SK-N-SH (cell line): Measurements from ENCODE around the gene SRGAP3. TPM values are rescaled to one million over a fixed set of nuclear protein-coding genes. Genes with fewer than 3 reads are reported as not detected.

Experiments
- CTCF ChIA-PET: fragments of 300-600, 350-600 bp; formaldehyde crosslinking; extraction: SDS; loops from one replicate; lab custom pipeline; 2021; lab: Yijun Ruan, JAX
- POLR2A ChIA-PET: fragments of 350-600 bp; sonication (Branson Sonifier 250); formaldehyde crosslinking; extraction: SDS; loops from one replicate; lab custom pipeline; 2020; ENCODE audit warnings: antibody characterized with exemption, inconsistent platforms; lab: Yijun Ruan, JAX
- DNase-seq: peaks from one replicate; pipeline ENCODE4 v3.0.0; 2012
- H2AFZ ChIP-seq: fragments of 200-600 bp; sonication (generic); 2 replicates; pipeline ENCODE4 v1.8.1; 2016; ENCODE audit warnings: antibody characterized with exemption, mild to moderate bottlenecking, low read depth
- H3F3A ChIP-seq: fragments of 200-600 bp; sonication (generic); replicated peaks from 2 replicates; pipeline ENCODE3; 2016; ENCODE audit warnings: antibody characterized with exemption, mild to moderate bottlenecking; ENCODE audit not compliant: insufficient read depth
- H3K27ac ChIP-seq, 2 experiments: fragments of 200-500 bp in 1 of 2; fragments of 200-600 bp in 1 of 2; sonication (Bioruptor generic) in 1 of 2; sonication (generic), shearing (Covaris generic) in 1 of 2; 2 replicates each; pipeline versions ENCODE4 v1.5.1 to v1.6.1; 2014 to 2016; ENCODE audit warnings: low read depth in 2 of 2, inconsistent platforms in 1 of 2, low read length in 1 of 2, mild to moderate bottlenecking in 1 of 2, mixed read lengths in 1 of 2
- H3K27me3 ChIP-seq: fragments of 200-600 bp; sonication (generic), shearing (Covaris generic); 2 replicates; pipeline ENCODE4 v1.6.1; 2016; ENCODE audit warnings: mixed run types; ENCODE audit not compliant: insufficient read depth
- H3K36me3 ChIP-seq, 2 experiments: fragments of 200-500 bp in 1 of 2; fragments of 200-600 bp in 1 of 2; sonication (Bioruptor generic) in 1 of 2; sonication (generic) in 1 of 2; replicated peaks in 1 of 2; 2 replicates each; pipeline versions ENCODE3 to v1.5.1; 2014 to 2016; ENCODE audit warnings: low read length in 1 of 2, mild to moderate bottlenecking in 1 of 2; ENCODE audit not compliant: insufficient read depth in 2 of 2, control insufficient read depth in 1 of 2
- H3K4me1 ChIP-seq, 2 experiments: fragments of 200-500 bp in 1 of 2; fragments of 200-600 bp in 1 of 2; sonication (Bioruptor generic) in 1 of 2; sonication (generic), shearing (Covaris generic) in 1 of 2; 2 replicates each; pipeline versions ENCODE4 v1.5.1 to v1.6.1; 2014 to 2016; ENCODE audit warnings: low read depth in 1 of 2, low read length in 1 of 2, mixed run types in 1 of 2; ENCODE audit not compliant: insufficient read depth in 2 of 2, control insufficient read depth in 1 of 2
- H3K4me2 ChIP-seq: fragments of 200-600 bp; sonication (generic), shearing (Covaris generic); 2 replicates; pipeline ENCODE4 v1.6.1; 2017; ENCODE audit warnings: mixed run types
- H3K4me3 ChIP-seq, 2 experiments: fragments of 200-500 bp in 1 of 2; fragments of 200-600 bp in 1 of 2; sonication (Bioruptor generic) in 1 of 2; sonication (generic), shearing (Covaris generic) in 1 of 2; 2 replicates each; pipeline versions ENCODE4 v1.5.1 to v1.8.1; 2014 to 2016; ENCODE audit warnings: low read depth in 2 of 2, inconsistent platforms in 1 of 2, low read length in 1 of 2, mild to moderate bottlenecking in 1 of 2, mixed read lengths in 1 of 2, moderate library complexity in 1 of 2
- H3K79me2 ChIP-seq: fragments of 200-600 bp; sonication (generic); 2 replicates; pipeline ENCODE4 v1.8.1; 2017; ENCODE audit warnings: mild to moderate bottlenecking; ENCODE audit not compliant: insufficient read depth
- H3K9ac ChIP-seq: fragments of 200-600 bp; sonication (generic); 2 replicates; pipeline ENCODE4 v1.6.1; 2017; ENCODE audit warnings: mixed run types
- H3K9me2 ChIP-seq: fragments of 200-600 bp; sonication (generic); 2 replicates; pipeline ENCODE4 v1.6.1; 2017; ENCODE audit warnings: mixed run types
- H3K9me3 ChIP-seq: fragments of 200-600 bp; sonication (generic); 2 replicates; pipeline ENCODE4 v1.6.1; 2017; ENCODE audit warnings: mixed run types, mild to moderate bottlenecking, moderate library complexity
- H4K20me1 ChIP-seq: fragments of 200-600 bp; sonication (generic); 2 replicates; pipeline ENCODE4 v1.6.1; 2017; ENCODE audit warnings: mild to moderate bottlenecking, mixed run types; ENCODE audit not compliant: insufficient read depth
- CHD2 ChIP-seq: fragments of 150-350 bp; IDR thresholded peaks from 2 replicates; pipeline ENCODE4 v1.6.1; 2018; ENCODE audit warnings: low read length; ENCODE audit not compliant: partially characterized antibody
- CTCF ChIP-seq: fragments of 200-600 bp; sonication (generic); IDR thresholded peaks from 2 replicates; pipeline ENCODE4 v1.6.1; 2017; ENCODE audit warnings: antibody characterized with exemption, mild to moderate bottlenecking, moderate library complexity
- EP300 ChIP-seq, 2 experiments: IDR thresholded peaks; 2 replicates each; pipeline versions ENCODE4 v1.4.0 to v1.6.1; 2012; ENCODE audit warnings: borderline replicate concordance in 1 of 2, low read depth in 1 of 2, low read length in 1 of 2
- FOSL2 ChIP-seq: IDR thresholded peaks from 2 replicates; pipeline ENCODE4 v1.4.0; 2012; ENCODE audit warnings: low read depth, mild to moderate bottlenecking, moderate library complexity, borderline replicate concordance
- FOXM1 ChIP-seq: IDR thresholded peaks from 2 replicates; pipeline ENCODE4 v1.4.0; 2012; ENCODE audit warnings: low read depth, mild to moderate bottlenecking
- GATA2 ChIP-seq: sonication (generic); formaldehyde crosslinking; IDR thresholded peaks from 2 replicates; pipeline ENCODE4 v1.5.0; 2020; ENCODE audit warnings: mild to moderate bottlenecking, missing genetic modification reagents
- JUND ChIP-seq: IDR thresholded peaks from 2 replicates; pipeline ENCODE4 v1.4.0; 2012
- MEF2A ChIP-seq: IDR thresholded peaks from 2 replicates; pipeline ENCODE4 v1.4.0; 2012; ENCODE audit warnings: low read depth, borderline replicate concordance
- PBX3 ChIP-seq: IDR thresholded peaks from 2 replicates; pipeline ENCODE4; 2012
- POLR2AphosphoS5 ChIP-seq: IDR thresholded peaks from 2 replicates; pipeline ENCODE4 v1.6.1; 2012; ENCODE audit warnings: low read depth, low read length
- RCOR1 ChIP-seq: fragments of 150-350 bp; IDR thresholded peaks from 2 replicates; pipeline ENCODE4 v1.6.1; 2017; ENCODE audit warnings: antibody characterized with exemption, low read length
- RFX5 ChIP-seq: IDR thresholded peaks from 2 replicates; pipeline ENCODE4 v1.6.1; 2012; ENCODE audit warnings: mild to moderate bottlenecking, improper control_type of control experiment, low read length
- SIN3A ChIP-seq: IDR thresholded peaks from 2 replicates; pipeline ENCODE4 v1.6.1; 2012; ENCODE audit warnings: low read depth, mild to moderate bottlenecking, low read length, moderate library complexity, borderline replicate concordance
- SMC3 ChIP-seq: IDR thresholded peaks from 2 replicates; pipeline ENCODE4 v1.6.1; 2012; ENCODE audit warnings: low read depth, low read length, improper control_type of control experiment
- TCF12 ChIP-seq: IDR thresholded peaks from 2 replicates; pipeline ENCODE4 v1.4.0; 2012
- TEAD4 ChIP-seq: IDR thresholded peaks from 2 replicates; pipeline ENCODE4 v1.4.0; 2012; ENCODE audit warnings: mild to moderate bottlenecking, borderline replicate concordance; ENCODE audit not compliant: insufficient read depth
- WGBS: methylation state at CpG from one replicate; pipeline ENCODE4 v1.1.6; 2017; ENCODE audit warnings: low lambda C conversion rate; 5-methylcytosine and 5-hydroxymethylcytosine counted together
- polyA plus RNA-seq, 3 experiments: library from polyadenylated mRNA; depleted of rRNA; stranded (reverse); fragments of >200 nt; gene quantifications; 2 replicates each; pipeline ENCODE4 v1.2.3, GENCODE V29; 2012
- TF ChIP-seq, protein P1 (sequence below): IDR thresholded peaks from 2 replicates; pipeline ENCODE4 v1.4.0; 2012; ENCODE audit warnings: low read depth, borderline replicate concordance

The SRGAP3 gene
- polyA plus RNA-seq, 1 of the 3 experiments (the other 2 are of a cell fraction) = 2.8 TPM

- Histone ChIP-seq H3F3A (no peaks in the 10 kb centered on the region), H3K27me3 (no peaks in the 10 kb centered on the region), H2AFZ (no peak overlapping the region), H3K9me3 (no peaks in the 10 kb centered on the region), H3K4me1 (peaks cover 0 to 5% of the 10 kb centered on the region in 2 experiments; a peak in 1 of 4 replicates), H3K79me2 (no peaks in the 10 kb centered on the region), H3K9me2 (no peaks in the 10 kb centered on the region), H3K9ac (no peak overlapping the region), H4K20me1 (no peaks in the 10 kb centered on the region), H3K4me2 (no peak overlapping the region), H3K27ac (no peak overlapping the region), H3K4me3 (no peak overlapping the region), H3K36me3 (no peaks in the 10 kb centered on the region)
- DNase-seq = no peak
- TF ChIP-seq JUND = no peak
- TF ChIP-seq RFX5 = no peak
- no peak for TF ChIP-seq SIN3A
- no peak for TF ChIP-seq SMC3
- no peak for TF ChIP-seq RCOR1
- no peak for TF ChIP-seq GATA2 (CRISPR knock-in tag)
- no peak for TF ChIP-seq PBX3
- no peak for TF ChIP-seq MEF2A
- TF ChIP-seq TCF12 = no peak
- no peak for TF ChIP-seq TEAD4
- TF ChIP-seq EP300 (IDR thresholded peaks at IDR 0.05; ENCODE audit: borderline replicate concordance in 1 of 2, low read depth in 1 of 2, low read length in 1 of 2) = no peak
- no peak for TF ChIP-seq FOXM1
- TF ChIP-seq, protein P1, sequence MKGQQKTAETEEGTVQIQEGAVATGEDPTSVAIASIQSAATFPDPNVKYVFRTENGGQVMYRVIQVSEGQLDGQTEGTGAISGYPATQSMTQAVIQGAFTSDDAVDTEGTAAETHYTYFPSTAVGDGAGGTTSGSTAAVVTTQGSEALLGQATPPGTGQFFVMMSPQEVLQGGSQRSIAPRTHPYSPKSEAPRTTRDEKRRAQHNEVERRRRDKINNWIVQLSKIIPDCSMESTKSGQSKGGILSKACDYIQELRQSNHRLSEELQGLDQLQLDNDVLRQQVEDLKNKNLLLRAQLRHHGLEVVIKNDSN = no peak
- TF ChIP-seq FOSL2 = no peak
- TF ChIP-seq CHD2 = no peak
- POLR2A ChIA-PET = no interaction called here
- 77% methylated on average over 7 of the region's 7 CpGs for WGBS
- CTCF ChIA-PET = interaction anchor here (0.8 to 2.2 kb wide), 4 partner anchors 28 to 287 kb away, joined by 3 to 16 read pairs (median 4); no protein-coding TSS in a partner anchor
Measured at GRCh38 chr3:9015250-9015649, 234.2 kb downstream of the SRGAP3 start.

GRCh38 chr3:9013782-9014563 lies 235.5 kb downstream of the SRGAP3 start:
- no peak for DNase-seq
- Histone ChIP-seq H3K9me2 (no peaks in the 10 kb centered on the region), H3K79me2 (no peaks in the 10 kb centered on the region), H3K4me3 (no peak overlapping the region), H3K36me3 (no peaks in the 10 kb centered on the region), H3K4me1 (no peaks in the 10 kb centered on the region; a peak in 1 of 4 replicates), H3K27me3 (no peaks in the 10 kb centered on the region), H2AFZ (no peak overlapping the region), H3K27ac (no peak overlapping the region), H3K9me3 (no peaks in the 10 kb centered on the region), H4K20me1 (no peaks in the 10 kb centered on the region), H3K9ac (no peak overlapping the region), H3K4me2 (no peak overlapping the region), H3F3A (no peaks in the 10 kb centered on the region)
- ChIA-PET POLR2A (no interaction called here), CTCF (interaction anchor here (0.6 to 2.2 kb wide), 5 partner anchors 26 to 290 kb away, joined by 3 to 16 read pairs (median 3); no protein-coding TSS in a partner anchor)
- WGBS = 77% methylated on average over 13 of the region's 15 CpGs
- TF ChIP-seq TEAD4 (no peak), POLR2AphosphoS5 (no peak), CTCF (0 out of 2 replicates have a peak, but pooled peaks have one; percentile 11)
